ENCODE results near the gene RASSF10. TPM values are rescaled to one million over a fixed set of nuclear protein-coding genes. Genes with fewer than 3 reads are reported as not detected.

The RASSF10 gene
- polyA plus RNA-seq, 2 of the 4 experiments (the other 2 are of a cell fraction) = 3.9 to 10.3 TPM

- H3K4me3 ChIP-seq = peak overlapping the region; percentile 66
- CTCF ChIA-PET = interaction anchor here (0.8 to 4.3 kb wide), 4 partner anchors 20 to 165 kb away, joined by 3 to 25 read pairs (median 4); no protein-coding TSS in a partner anchor
Observed at GRCh38 chr11:13011466-13012055, 2.4 kb downstream of the RASSF10 start.

GRCh38 chr11:13012056-13012661 is 3.0 kb downstream of the RASSF10 start:
- WGBS (ENCODE audit: missing lambda C conversion rate) = 57% methylated on average over 9 of the region's 9 CpGs
- Histone ChIP-seq H3K4me2 (peak overlapping the region; percentile 87), H3K4me3 (peak overlapping the region; percentile 66), H3K27ac (peak overlapping the region in 1 of 2 experiments; percentile 90; a peak in 3 of 6 replicates), H3K9me3 (no peaks in the 10 kb centered on the region), H3K4me1 (peaks cover 56% of the 10 kb centered on the region)
- ATAC-seq (no peak), FAIRE-seq (peak; percentile 7), DNase-seq (ENCODE audit: low read depth in 1 of 2, low spot score in 1 of 2) (no peak)
- CTCF ChIA-PET = interaction anchor here (0.8 to 1.2 kb wide), 2 partner anchors 20 to 48 kb away, joined by 3 to 4 read pairs; no protein-coding TSS in a partner anchor
- TF ChIP-seq MAX (IDR thresholded peaks at IDR 0.05) (no peak), ZFP36 (IDR thresholded peaks at IDR 0.05; ENCODE audit: borderline replicate concordance, partially characterized antibody) (no peak), NFE2L2 (conservative IDR thresholded peaks at IDR 0.05; ENCODE audit: low read length) (no peak), KDM5A (IDR thresholded peaks at IDR 0.05) (no peak), CHD2 (IDR thresholded peaks at IDR 0.05; ENCODE audit: low read length, partially characterized antibody) (no peak), ATOH8 (CRISPR knock-in tag; IDR thresholded peaks at IDR 0.05; ENCODE audit: low read depth) (no peak), MAZ (IDR thresholded peaks at IDR 0.05; ENCODE audit: borderline replicate concordance, low read depth, low read length) (no peak), CHD4 (IDR thresholded peaks at IDR 0.05; ENCODE audit: borderline replicate concordance) (no peak), RARB (CRISPR knock-in tag; IDR thresholded peaks at IDR 0.05) (no peak), HES2 (IDR thresholded peaks at IDR 0.05) (no peak), NR3C1 (IDR thresholded peaks at IDR 0.05) (no peak), HMGXB4 (CRISPR knock-in tag; IDR thresholded peaks at IDR 0.05; ENCODE audit: borderline replicate concordance) (no peak), ELK1 (IDR thresholded peaks at IDR 0.05; ENCODE audit: low read depth, low read length) (no peak), PBX3 (IDR thresholded peaks at IDR 0.05) (no peak), JUNB (IDR thresholded peaks at IDR 0.05) (no peak), HDAC2 (IDR thresholded peaks at IDR 0.05) (no peak)
- POLR2A ChIA-PET = interaction anchor here (1.1 kb wide), 1 partner anchor 9 kb away, joined by 3 read pairs; no protein-coding TSS in a partner anchor

More at GRCh38 chr11:13011466-13012055, 2.4 kb downstream of the RASSF10 start:
- DNase-seq (ENCODE audit: low read depth in 1 of 2, low spot score in 1 of 2) = no peak
- H3K27ac ChIP-seq = peak overlapping the region in 1 of 2 experiments; percentile 90; a peak in 3 of 6 replicates
- no peak for TF ChIP-seq RFX5 (IDR thresholded peaks at IDR 0.05)
- TF ChIP-seq EP300 (IDR thresholded peaks at IDR 0.05) = no peak
- TF ChIP-seq BCL3 (IDR thresholded peaks at IDR 0.05) = no peak
- POLR2A ChIA-PET = interaction anchor here (1.0 kb wide), 1 partner anchor 129 kb away, joined by 3 read pairs; no protein-coding TSS in a partner anchor
- no peak for ATAC-seq
- H3K4me2 ChIP-seq = peak overlapping the region; percentile 87
- H3K9me3 ChIP-seq = no peaks in the 10 kb centered on the region
- no peak for FAIRE-seq
- 49% methylated on average over 7 of the region's 7 CpGs for WGBS (ENCODE audit: missing lambda C conversion rate)
- H3K4me1 ChIP-seq = peaks cover 56% of the 10 kb centered on the region

Data from A549 (cell line).